Left hindlimb (tissue), 1 donor: Measurements from ENCODE around the gene SLCO2B1.
A peak's percentile ranks its signal among the peaks of the same experiment; 100 is the strongest.

Experiments used
- DNase-seq: peaks from one replicate; pipeline ENCODE4 v3.0.0-alpha.2; 2018

The SLCO2B1 gene

DNA sequence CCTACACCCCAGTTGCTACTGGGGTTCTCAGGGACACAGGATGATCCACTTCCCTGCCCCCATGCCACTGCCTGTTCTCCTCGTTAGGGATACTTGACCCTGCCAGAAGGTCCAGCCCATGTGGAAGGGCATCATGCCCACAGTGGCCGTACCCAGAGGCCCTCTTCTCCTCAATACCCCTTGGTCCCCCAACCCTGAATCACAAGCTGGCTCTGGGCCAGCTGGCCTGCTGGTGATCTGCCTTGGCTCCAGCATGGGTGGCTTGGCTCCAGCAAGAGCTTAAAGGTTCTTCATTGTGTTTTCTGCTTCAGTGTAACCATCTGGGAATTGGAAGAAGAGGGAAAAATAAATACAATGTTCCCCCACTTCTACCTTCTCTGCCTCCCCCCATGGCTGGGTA lies 78.6 kb downstream of the SLCO2B1 start:
- DNase-seq = no peak

DNA sequence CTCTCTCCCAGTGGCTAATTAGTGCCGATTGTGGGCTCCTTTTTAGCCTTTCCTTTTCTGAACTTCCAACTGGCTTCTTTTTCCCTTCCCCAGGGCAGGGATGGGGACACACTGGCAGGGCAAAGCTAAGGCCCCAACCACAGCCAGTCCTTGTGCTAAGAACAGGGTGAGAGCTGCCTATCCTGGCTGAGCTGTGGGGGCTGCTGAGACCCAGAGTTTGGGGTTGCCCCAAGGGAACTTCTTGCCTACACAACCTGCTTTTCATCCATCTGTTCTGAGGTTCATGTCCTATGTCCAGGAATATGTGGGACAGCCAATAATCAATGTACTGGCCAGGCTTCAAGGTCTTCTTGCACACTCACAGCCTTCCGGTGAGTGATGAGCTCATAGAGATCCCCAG lies 79.7 kb downstream of the SLCO2B1 start:
- no peak for DNase-seq

DNA sequence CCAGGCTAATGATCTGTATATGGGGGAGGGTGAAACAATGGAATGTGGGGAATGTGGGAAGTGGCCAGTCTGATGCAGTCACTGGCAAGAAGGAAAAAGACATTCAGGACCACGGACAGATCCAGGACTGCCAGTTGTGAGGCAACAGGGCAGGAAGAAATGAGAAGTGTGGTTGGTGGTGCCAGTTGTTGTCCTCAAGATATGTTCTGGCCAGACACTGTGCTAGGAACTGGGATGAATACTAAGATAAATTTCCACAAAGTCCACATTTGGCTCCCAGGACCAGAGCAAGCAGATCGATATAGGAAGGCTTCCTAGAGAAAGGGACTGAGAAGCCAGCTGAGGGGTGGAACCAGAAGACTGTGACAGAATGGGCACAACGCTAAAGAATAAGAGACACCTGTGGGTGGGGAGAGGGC lies 82.9 kb downstream of the SLCO2B1 start:
- DNase-seq = no peak

DNA sequence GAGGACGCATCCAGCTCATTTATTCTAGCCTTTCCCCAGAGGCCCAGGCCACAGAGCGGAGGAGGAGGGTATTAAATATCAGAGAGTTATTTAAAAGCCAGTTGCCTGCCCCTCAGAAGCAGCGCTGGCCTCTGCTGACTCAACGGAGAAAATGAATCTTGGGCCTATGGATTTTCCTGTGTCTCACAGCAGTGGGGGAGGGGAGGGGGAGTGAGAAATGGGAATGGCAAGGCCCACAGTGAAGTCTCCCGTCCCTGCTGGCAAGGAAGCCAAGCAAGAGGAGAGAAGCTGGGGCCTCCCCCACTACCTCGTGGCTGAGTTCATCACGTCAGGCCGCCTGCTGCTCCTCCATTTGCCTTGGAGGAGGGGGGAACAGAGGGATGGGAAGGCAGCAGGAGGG lies 85.2 kb downstream of the SLCO2B1 start:
- DNase-seq = no peak

DNA sequence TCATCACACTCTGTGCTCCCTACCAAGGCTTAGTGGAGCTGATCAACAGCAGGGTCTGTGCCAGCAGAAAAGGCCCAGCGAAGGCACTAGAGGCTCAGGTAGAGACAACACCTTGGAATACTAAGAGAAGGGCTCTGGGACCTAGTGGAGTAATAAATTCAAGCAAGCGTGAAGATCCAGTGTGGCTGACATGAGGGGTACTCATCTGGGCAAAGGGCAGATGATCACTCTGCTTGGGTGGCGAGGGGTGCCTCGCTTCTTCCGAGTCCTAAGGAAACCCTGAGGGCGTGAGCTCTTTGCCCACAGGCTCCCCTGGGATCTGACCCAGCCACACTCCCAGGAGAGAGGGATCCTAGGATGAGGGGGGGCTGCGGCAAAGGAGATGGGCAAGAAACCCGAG lies 86.1 kb downstream of the SLCO2B1 start:
- no peak for DNase-seq

DNA sequence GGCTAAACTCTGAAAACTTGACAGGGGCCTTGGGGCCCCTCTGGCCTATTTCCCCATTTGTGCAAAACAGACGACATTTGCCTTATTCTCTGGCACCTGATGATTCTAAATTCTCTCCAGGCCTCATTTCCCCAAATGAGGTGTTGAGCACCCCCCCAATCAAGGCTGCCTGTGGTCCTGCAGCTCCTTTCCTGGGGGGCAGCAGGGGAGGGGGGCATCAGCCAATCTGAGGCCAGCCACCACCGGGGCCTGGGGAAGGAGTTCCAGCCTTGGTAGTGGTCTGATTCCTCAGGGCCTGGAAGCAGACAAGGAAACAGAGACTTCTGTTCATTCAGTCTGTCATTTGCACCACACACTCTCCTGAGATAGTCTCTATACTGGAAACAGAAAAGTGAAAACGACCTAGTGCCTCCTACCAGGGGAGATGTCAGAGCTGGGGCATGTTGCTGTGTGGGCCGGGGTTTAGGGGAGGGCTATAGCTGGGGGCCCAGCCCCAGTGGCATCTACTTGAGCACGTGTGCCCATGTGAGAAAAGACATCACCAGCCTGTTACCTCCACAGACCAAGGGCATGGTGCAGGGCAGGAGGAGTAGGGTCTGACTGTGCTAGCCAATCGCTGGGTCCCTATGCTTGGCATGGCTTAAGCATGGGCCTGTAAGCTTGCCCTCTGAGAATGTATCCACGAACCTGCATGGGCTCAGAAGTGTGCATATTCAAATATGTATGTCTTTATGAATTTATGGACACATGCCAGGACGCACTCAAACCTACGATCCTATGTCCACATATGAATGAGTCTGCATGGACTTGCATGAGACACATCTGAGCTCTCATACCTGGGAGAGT lies 87.9 kb downstream of the SLCO2B1 start:
- no peak for DNase-seq

DNA sequence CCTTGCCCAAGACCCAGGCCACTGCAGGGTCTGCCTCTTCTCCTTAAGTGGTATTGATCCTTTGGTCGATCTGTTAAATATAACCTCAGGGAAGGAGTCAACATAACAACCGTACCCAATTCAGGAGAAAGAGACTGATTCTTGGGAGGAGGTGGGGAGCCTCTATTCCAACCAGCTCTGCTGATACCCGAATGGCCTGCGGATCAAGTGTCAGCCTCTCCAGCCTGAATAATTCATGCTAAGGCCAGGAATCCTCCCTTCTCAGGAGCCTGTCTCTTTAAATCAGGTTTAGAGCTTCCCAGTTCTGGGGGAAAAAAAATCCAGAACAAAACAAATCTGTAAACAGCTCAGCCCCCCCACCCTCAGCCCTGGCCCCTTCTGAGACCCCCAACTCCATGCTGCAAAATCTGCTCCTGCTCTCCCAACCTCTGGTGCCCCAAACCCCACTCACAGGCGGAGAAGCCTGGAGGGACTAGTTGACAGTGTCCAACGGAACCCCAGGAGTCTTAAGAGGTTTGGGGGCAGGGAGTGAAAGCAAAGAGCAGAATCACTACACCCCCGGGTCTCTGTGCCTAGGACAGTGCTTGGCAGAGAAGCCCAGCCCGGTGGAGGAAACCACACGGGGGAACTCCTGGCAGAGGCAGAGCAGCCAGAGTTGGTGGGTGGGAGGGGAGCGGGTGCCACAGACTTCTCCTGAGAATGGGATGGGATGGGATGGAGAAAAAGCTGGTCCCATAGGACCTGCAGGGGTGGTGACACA lies 88.8 kb downstream of the SLCO2B1 start:
- DNase-seq = no peak

DNA sequence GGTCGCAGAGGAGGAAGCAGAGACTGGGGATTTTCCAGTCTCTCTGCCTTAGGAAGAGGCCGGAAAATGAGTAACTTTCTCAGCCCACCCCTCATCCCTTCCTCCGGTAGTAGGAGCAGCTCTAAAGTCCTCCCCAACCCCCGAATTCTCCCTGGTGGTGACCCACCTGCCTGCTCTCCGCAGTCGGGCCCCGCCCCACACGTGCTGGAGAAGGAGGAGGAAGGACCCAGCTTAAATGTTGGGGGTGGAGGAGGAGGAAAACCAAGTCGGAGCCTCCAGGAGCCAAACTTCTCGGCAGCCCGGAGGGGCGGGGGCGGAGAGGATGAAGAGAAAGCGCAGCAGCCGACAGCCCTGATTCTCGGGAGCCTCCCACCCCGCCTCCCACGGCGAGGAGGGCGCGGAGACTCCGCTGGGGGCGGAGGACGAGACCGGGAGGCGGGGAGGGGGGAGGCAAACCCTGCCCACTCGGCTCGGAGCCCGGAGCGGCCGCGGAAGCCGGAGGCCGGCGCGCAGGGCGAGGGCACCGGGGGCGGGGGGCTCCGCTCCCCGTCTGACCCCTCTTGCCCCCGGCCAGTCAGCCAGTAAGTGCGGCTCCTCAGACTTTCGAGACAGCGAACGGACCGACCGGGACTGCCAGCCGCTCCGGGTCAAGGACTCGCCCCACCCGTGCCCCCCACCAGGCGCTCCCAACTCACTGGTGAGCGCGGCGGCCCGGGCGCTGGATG lies 89.6 kb downstream of the SLCO2B1 start, which contains the start of gene TPBGL:
TSS of gene TPBGL (plus strand) at position 464 of the 725 bp plus-strand sequence. CDS start 276 bp downstream, outside the sequence.
- DNase-seq = no peak

DNA sequence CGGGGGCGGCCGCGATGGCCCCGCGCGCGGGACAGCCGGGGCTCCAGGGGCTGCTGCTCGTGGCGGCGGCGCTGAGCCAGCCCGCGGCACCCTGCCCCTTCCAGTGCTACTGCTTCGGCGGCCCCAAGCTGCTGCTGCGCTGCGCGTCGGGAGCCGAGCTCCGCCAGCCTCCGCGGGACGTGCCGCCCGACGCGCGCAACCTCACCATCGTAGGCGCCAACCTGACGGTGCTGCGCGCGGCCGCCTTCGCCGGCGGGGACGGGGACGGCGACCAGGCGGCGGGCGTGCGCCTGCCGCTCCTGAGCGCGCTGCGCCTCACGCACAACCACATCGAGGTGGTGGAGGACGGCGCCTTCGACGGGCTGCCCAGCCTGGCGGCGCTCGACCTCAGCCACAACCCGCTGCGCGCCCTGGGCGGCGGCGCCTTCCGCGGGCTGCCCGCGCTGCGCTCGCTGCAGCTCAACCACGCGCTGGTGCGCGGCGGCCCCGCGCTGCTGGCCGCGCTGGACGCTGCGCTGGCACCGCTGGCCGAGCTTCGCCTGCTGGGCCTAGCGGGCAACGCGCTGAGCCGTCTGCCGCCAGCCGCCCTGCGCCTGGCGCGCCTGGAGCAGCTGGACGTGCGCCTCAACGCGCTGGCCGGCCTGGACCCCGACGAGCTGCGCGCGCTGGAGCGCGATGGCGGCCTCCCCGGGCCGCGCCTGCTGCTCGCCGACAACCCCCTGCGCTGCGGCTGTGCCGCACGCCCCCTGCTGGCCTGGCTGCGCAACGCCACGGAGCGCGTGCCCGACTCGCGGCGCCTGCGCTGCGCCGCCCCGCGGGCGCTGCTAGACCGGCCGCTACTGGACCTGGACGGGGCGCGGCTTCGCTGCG lies 90.4 kb downstream of the SLCO2B1 start:
- DNase-seq = peak; percentile 91

DNA sequence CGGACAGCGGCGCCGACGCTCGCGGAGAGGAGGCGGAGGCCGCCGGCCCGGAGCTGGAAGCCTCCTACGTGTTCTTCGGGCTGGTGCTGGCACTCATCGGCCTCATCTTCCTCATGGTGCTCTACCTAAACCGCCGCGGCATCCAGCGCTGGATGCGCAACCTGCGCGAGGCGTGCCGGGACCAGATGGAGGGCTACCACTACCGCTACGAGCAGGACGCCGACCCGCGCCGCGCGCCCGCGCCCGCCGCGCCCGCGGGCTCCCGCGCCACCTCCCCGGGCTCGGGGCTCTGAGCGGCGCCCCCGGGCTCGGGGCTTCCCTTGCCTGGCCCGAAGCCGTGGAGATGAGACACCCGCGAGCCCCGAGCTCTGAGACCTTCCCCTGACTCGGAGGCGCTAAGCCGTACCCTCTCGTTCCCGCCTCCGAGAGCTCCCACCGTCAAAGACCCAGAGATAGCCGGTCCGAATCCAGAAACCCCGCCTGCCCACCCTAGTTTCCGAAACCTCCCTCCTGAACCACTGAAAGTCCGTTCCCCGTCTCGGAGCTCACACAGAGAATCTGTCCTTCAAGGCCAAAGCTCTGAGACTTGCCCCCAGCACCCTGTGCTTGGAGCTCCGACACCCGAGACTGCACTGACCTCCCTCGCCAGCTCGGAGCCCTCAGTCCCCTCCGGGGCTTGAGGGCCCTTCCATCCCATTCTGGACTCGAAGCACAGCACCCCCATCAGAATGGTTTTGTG lies 91.2 kb downstream of the SLCO2B1 start:
- no peak for DNase-seq

DNA sequence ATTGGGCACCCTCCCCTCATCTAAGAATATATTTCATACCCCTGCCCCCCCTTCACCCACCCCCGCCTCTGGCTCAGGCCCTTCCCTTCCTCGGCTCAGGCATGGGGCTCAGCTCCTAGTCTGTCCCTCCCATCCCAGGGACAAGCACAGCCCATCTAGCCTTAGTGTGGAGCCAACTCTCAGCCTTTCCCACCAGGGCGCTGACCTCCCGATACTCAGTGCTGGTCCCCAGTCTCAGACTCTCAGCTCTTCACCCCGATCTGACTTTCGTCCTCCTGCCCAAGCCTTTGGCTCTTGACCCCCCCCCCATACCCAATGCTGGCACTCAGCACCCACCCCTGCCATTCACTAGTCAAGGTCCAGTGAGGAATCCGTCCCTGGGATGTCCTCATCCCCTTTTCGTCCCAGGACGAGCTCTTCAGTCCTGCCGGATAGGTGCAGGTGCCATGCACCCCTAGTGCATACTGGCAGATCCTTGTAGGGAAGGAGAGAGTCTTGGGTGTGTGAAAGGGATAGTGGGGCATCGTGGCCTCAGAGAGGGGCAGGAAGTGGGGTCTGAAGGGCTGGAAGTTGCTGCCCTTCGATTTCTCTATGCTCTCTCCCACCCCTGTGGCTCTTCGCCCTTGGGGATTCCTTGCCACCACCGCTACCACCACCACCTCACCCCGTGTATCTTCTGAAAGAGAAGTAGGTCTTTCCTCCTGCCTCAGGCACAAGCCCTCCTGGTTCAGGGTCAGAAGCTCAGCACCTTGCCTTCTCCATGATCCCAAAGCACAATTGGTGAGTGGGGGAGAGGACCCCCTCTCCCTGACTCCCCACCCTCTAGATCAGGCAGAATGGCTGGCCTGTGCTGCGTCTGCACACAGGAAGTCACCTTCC lies 92.1 kb downstream of the SLCO2B1 start:
- no peak for DNase-seq

DNA sequence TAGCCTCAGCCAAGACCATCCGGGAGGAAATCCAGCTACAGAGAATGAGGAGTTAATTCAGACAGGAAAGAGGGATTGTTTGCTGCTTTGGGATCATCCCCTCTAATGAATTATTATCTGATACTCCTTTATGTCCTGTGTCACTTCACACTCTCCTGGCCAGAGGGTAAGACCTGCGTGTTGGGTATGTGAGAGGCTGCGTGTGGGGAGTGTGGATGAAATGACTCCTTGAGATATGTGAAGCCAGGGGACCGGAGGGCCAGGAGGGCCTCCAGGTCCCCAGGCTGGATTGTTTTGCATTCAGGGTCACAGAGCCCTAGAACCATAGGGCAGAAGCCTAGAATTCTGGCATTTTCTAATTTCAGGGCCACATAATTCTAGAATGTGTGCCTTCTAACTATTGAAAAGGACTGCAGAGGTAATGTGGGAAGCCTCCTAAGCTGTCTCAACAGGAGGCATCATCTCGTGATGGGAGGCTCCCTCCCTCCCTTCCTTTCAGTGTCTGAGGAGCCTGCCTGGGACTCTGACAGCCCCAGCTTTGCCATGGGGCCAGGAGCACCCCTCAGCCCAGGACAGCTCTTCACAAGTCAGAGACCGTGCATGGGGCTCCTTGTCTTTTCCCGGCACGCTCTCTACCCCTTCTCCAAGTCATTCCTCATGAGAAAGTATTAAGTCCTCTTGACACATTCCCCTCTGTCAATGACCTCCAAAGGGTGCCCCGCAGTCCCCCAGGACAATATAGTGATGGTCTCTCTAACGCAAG lies 93.3 kb downstream of the SLCO2B1 start:
- no peak for DNase-seq

DNA sequence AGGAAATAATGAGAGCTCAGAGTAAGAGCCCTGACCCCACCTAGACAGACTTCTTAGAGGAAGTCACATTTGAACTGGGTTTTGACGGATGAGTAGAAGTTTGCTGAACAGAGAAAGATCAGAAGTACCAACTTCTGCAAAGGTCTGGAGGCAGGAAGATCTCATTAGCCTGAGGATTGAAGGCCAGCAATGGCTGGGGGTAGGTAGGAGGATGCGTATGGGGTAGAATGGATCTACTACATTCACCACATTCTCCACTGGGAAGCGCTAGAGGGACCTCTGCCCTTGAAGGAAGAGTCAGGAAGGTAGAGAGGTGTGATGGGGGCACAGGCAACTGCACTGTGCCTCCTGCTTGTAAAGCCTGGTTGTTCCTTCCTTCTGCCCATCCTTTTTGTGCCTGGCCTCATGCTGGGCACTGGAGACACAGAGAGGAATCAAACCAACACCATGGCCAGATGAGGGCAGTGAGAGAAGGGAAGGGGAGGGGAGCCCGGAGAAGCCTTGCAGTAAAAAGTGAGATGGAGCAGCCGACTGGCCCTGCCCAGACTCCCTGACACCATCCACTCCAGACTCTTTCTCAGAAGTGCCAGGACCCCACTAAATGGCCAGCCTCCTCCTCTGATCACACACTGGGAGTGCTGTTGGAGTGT lies 94.6 kb downstream of the SLCO2B1 start:
- DNase-seq = no peak

DNA sequence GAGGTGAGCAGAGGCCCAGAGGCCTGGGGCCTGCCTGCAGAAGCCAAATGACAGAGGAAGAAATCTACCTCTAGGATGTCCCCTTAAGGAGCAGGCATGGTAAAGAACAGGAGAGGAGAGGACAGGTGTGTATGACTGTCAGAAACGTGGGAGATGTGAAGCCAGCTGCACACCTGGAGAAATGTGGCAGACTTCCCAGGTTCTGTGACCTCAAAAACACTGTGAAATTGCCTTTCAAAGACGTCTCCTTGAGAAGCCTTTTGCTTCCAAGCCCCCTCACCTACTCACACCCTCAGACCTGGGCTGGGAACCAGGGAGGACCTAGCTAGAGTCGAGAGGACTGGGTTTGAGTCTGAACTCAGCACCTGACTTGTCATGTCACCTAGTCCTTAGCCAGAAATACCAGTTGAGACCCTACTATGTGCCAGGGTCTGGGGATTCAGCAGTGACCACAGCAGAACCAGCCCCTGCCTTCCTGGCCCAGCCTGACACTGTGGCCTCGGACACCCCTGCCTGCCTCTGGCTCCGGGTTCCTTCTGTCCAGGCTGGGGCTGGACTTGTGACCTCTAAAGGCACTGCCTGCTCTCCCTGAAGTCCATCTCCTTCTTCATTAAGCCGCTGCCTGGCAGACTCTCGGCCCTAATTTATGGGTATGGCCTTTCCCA lies 95.2 kb downstream of the SLCO2B1 start:
- no peak for DNase-seq

DNA sequence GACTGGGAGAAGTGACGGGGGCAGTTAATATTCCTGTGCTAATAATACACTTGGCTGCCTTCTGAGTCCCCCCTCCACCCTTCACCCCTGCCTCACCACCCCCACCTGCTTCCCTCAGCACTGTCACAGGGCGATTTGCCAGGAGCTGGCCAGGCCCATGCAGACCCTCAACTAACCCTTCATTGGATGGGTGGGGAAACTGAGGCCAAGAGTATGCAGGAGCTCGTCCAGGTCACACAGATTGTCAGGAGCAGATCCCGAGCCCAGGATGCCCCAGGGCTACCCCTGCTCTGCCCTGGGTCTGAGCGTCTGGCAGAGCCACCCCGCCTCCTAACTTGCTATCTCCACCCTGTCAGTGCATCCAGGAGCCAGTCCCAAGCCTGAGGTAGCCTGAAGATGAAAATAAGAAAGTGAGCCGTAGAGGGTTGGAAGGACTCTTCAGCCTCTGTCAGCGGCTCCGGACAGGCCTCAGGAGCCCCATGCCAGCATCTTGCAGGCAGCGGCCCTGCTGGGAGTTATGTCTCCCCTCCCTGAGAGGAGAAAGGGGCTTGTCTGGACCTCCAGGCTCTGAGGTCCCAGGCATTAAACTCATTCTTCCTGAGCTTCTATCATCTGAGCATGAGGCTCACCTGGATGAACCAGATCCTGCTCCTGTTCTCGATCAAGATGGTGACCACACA lies 95.9 kb downstream of the SLCO2B1 start:
- peak; percentile 6 for DNase-seq

DNA sequence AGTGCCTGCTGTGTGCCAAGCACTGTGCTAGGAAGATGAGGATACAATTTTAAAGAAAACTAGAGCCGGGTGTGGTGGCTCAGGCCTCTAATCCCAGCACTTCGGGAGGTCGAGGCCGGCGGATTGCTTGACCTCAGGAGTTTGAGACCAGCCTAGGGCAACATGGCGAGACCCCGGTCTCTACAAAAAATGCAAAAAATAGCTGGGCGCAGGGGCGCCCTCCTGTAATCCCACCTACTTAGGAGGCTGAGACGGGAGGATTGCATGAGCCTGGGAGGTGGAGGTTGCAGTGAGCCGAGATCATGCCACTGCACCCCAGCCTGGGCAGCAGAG lies 98.0 kb downstream of the SLCO2B1 start:
- no peak for DNase-seq

DNA sequence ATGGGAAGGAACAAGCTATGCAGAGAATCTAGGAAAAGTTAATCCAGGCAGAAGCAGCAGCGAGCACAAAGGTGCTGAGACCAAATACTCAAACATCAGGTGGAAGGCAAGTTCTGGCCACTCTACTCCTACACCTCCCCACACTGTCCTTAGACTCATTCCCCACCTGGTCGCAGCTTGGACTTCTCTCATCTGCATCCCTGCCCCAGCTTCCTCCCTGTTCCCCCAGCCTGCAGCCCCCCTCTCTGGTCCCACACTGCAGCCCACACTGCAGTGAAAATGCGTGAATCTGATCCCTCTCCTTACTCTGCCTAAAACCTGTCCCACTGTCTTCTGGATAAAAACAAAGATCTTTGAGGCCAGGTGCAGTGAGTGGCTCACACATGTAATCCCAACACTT lies 98.8 kb downstream of the SLCO2B1 start:
- peak; percentile 1 for DNase-seq

DNA sequence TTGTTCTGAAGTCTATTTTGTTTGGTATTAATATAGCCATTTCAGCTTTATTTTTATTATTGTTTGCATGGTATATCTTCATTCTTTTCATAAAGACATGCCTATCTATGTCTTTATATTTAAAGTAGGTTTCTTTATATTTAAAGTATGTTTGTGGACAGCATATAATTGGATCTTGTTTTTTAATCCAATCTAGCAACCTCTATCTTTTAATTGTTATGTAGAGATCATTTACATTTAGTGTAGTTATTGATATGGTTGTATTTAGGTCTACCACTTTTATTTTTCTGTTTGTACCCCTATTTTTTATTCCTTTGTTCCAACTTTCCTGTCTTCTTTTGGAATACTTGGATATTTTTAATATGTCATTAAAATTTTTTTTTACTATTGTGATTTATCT lies 103.4 kb downstream of the SLCO2B1 start:
- DNase-seq = no peak
